Smooth muscle cell (in vitro differentiated cells): Measurements from ENCODE around the gene ZNF600. TPM values are rescaled to one million over a fixed set of nuclear protein-coding genes. Genes with fewer than 3 reads are reported as not detected.
A peak's percentile ranks its signal among the peaks of the same experiment; 100 is the strongest.
"Not testable (repeated sequence)": the region's sequence is repeated elsewhere in the genome, so short reads cannot be mapped to it uniquely, and the experiment has no call there.

Source experiments
- DNase-seq: peaks from one replicate; lab custom pipeline; 2025; ENCODE audit not compliant: unreplicated experiment; lab: John Stamatoyannopoulos, UW
- H2AFZ ChIP-seq: fragments of 200-600 bp; sonication (generic); 2 replicates; pipeline ENCODE4 v1.6.0; 2016; ENCODE audit warnings: antibody characterized with exemption, low read depth, mild to moderate bottlenecking
- H3F3A ChIP-seq: fragments of 200-600 bp; sonication (generic); 2 replicates; pipeline ENCODE4 v1.6.0; 2017; ENCODE audit warnings: antibody characterized with exemption, low read depth
- H3K27ac ChIP-seq: fragments of 200-600 bp; sonication (generic); 2 replicates; pipeline ENCODE4 v1.5.1; 2016; ENCODE audit warnings: low read depth, mild to moderate bottlenecking
- H3K27me3 ChIP-seq: fragments of 200-600 bp; sonication (generic); 2 replicates; pipeline ENCODE4 v1.6.1; 2016; ENCODE audit warnings: low read depth, mild to moderate bottlenecking
- H3K36me3 ChIP-seq: fragments of 200-600 bp; sonication (generic); 2 replicates; pipeline ENCODE4 v1.5.1; 2016; ENCODE audit warnings: low read depth
- H3K4me1 ChIP-seq: fragments of 200-600 bp; sonication (generic); 2 replicates; pipeline ENCODE4 v1.5.1; 2016; ENCODE audit warnings: low read depth
- H3K4me2 ChIP-seq: fragments of 200-600 bp; sonication (generic); 2 replicates; pipeline ENCODE4 v1.6.0; 2016; ENCODE audit warnings: mild to moderate bottlenecking
- H3K4me3 ChIP-seq: fragments of 200-600 bp; sonication (generic); 2 replicates; pipeline ENCODE4 v1.5.1; 2016; ENCODE audit warnings: mild to moderate bottlenecking
- H3K79me2 ChIP-seq: fragments of 200-600 bp; sonication (generic); 2 replicates; pipeline ENCODE4 v1.6.0; 2016; ENCODE audit warnings: low read depth, mild to moderate bottlenecking
- H3K9ac ChIP-seq: fragments of 200-600 bp; sonication (generic); 2 replicates; pipeline ENCODE4 v1.6.0; 2016; ENCODE audit warnings: low read depth
- H3K9me3 ChIP-seq: fragments of 200-600 bp; sonication (generic); replicated peaks from 2 replicates; pipeline ENCODE4 v1.5.1; 2016; ENCODE audit warnings: low read depth
- H4K20me1 ChIP-seq: fragments of 200-600 bp; sonication (generic); 2 replicates; pipeline ENCODE4 v1.6.0; 2016; ENCODE audit warnings: low read depth
- WGBS: methylation state at CpG from one replicate; pipeline ENCODE4 v1.1.7; 2016; ENCODE audit warnings: low lambda C conversion rate; 5-methylcytosine and 5-hydroxymethylcytosine counted together
- polyA plus RNA-seq: library from polyadenylated mRNA; unstranded; fragments of >200 nt; fragmentation: Nextera tagmentation; extraction: Ambion mirVana; gene quantifications from 2 replicates; pipeline ENCODE4 v1.2.1, GENCODE V29; 2016
- total RNA-seq: library from RNA; depleted of rRNA; stranded (reverse); fragments of >200 nt; gene quantifications from 2 replicates; pipeline ENCODE4 v1.2.3, GENCODE V29; 2014
- TF ChIP-seq, protein P1 (sequence below): fragments of 200-600 bp; sonication (generic); IDR thresholded peaks from 2 replicates; pipeline ENCODE4 v1.5.1; 2017; ENCODE audit warnings: borderline replicate concordance, mild to moderate bottlenecking, antibody characterized with exemption; ENCODE audit not compliant: insufficient read depth, poor library complexity, severe bottlenecking

The ZNF600 gene
- total RNA-seq, result 7.1 and 14.8 TPM in 2 replicates
- 3.6 and 8.8 TPM in 2 replicates for polyA plus RNA-seq

GRCh38 chr19:52786464-52787354, at the start of gene ZNF600:
TSS of gene ZNF600 (minus strand) at chr19:52786791. CDS start at chr19:52778888, 7,903 bp downstream.
- Histone ChIP-seq H2AFZ (peak within 1 kb of the TSS; percentile 88), H3K4me3 (peak within 1 kb of the TSS; percentile 78), H3K9ac (peak within 1 kb of the TSS; percentile 33), H3K4me2 (peak within 1 kb of the TSS; percentile 86)
- H3K27me3 ChIP-seq, H3F3A ChIP-seq, H3K4me1 ChIP-seq, H3K9me3 ChIP-seq, H3K27ac ChIP-seq, H4K20me1 ChIP-seq, H3K36me3 ChIP-seq, H3K79me2 ChIP-seq: not testable (repeated sequence)
- 4% methylated on average over 47 of the region's 47 CpGs for WGBS
- DNase-seq, result peak; percentile 17

DNA sequence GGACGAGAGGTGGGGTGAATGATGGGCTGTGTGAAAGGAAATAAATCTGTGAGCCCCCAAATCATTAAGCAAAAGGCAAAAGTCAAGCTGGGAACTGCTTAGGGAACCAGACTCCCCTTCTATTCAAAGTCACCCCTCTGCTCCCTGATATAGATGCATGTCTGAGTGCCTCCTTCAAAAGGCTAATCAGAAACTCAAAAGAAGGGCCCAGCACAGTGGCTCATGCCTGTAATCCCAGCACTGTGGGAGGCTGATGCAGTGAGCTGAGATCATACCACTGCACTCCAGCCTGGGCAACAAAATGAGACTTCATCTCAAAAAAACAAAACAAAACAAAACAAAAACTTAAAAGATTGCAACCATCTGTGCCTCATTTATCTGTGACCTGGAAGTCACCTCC, 47.7 kb upstream of the ZNF600 start:
- H2AFZ ChIP-seq, H3K4me2 ChIP-seq, H3F3A ChIP-seq, H4K20me1 ChIP-seq, H3K9me3 ChIP-seq, H3K27me3 ChIP-seq, H3K79me2 ChIP-seq, DNase-seq, H3K9ac ChIP-seq, H3K4me1 ChIP-seq, H3K27ac ChIP-seq, H3K4me3 ChIP-seq: not testable (repeated sequence)
- peaks cover 15% of the 10 kb centered on the region for H3K36me3 ChIP-seq
- 90% methylated on average over 1 of the region's 1 CpG for WGBS

DNA sequence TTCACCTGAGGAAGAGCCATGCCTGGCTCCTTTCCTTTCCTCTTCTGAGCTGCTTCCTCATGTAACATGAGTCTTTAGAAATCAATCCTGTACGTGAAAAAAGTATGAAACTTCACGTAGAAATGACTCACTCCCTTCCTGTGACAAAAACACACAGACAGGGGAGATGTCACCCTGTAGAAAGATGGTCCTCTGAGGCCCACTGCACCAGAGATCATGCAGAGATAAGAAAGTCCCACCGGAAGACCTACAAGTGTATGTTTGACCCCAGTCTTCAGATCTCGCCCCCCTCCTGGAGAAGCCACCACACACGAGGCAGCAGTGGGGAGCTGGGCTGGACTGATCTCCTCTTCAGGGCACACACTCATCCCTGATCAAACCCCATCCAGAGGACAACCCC, 47.0 kb upstream of the ZNF600 start:
- not testable (repeated sequence) for H3K4me2 ChIP-seq, H3K4me1 ChIP-seq, H3K9me3 ChIP-seq, H3K9ac ChIP-seq, H2AFZ ChIP-seq, H3K36me3 ChIP-seq, H3K27me3 ChIP-seq, H3K4me3 ChIP-seq, H4K20me1 ChIP-seq, DNase-seq, H3K27ac ChIP-seq, H3F3A ChIP-seq, H3K79me2 ChIP-seq
- 83% methylated on average over 5 of the region's 5 CpGs for WGBS

- H3F3A ChIP-seq, H3K4me3 ChIP-seq, H3K4me1 ChIP-seq, H3K4me2 ChIP-seq, H3K9ac ChIP-seq, DNase-seq, H3K27me3 ChIP-seq, H3K9me3 ChIP-seq, H3K79me2 ChIP-seq, H4K20me1 ChIP-seq, H3K27ac ChIP-seq, H3K36me3 ChIP-seq, H2AFZ ChIP-seq: not testable (repeated sequence)
- 83% methylated on average over 7 of the region's 7 CpGs for WGBS
These were observed 43.3 kb upstream of the ZNF600 start for GRCh38 chr19:52829866-52830265.

- no peak overlapping the region for H3K27ac ChIP-seq
- 91% methylated on average over 5 of the region's 5 CpGs for WGBS
These were observed 39.2 kb upstream of the ZNF600 start for GRCh38 chr19:52825765-52826164.

More at GRCh38 chr19:52825765-52826164, 39.2 kb upstream of the ZNF600 start:
- Histone ChIP-seq H2AFZ (no peak overlapping the region), H3K79me2 (peaks cover 1% of the 10 kb centered on the region), H3K4me2 (no peak overlapping the region), H3K4me3 (no peak overlapping the region), H3K27me3 (no peaks in the 10 kb centered on the region), H4K20me1 (no peaks in the 10 kb centered on the region), H3K9me3 (no peaks in the 10 kb centered on the region), H3K4me1 (peaks cover under 1% of the 10 kb centered on the region), H3K36me3 (no peaks in the 10 kb centered on the region), H3K9ac (no peak overlapping the region), H3F3A (no peaks in the 10 kb centered on the region)
- TF ChIP-seq, protein P1, sequence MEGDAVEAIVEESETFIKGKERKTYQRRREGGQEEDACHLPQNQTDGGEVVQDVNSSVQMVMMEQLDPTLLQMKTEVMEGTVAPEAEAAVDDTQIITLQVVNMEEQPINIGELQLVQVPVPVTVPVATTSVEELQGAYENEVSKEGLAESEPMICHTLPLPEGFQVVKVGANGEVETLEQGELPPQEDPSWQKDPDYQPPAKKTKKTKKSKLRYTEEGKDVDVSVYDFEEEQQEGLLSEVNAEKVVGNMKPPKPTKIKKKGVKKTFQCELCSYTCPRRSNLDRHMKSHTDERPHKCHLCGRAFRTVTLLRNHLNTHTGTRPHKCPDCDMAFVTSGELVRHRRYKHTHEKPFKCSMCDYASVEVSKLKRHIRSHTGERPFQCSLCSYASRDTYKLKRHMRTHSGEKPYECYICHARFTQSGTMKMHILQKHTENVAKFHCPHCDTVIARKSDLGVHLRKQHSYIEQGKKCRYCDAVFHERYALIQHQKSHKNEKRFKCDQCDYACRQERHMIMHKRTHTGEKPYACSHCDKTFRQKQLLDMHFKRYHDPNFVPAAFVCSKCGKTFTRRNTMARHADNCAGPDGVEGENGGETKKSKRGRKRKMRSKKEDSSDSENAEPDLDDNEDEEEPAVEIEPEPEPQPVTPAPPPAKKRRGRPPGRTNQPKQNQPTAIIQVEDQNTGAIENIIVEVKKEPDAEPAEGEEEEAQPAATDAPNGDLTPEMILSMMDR, result no peak
- DNase-seq, result no peak
